ENCODE data around the gene NEURL2.
A peak's percentile ranks its signal among the peaks of the same experiment; 100 is the strongest.

Gene NEURL2

GRCh38 chr20:45918182-45918737 lies 27.3 kb upstream of the NEURL2 start:
- no peaks in the 10 kb centered on the region for H3K36me3 ChIP-seq (ENCODE audit: control insufficient read depth, insufficient read depth, low read length)
- no peaks in the 10 kb centered on the region for H3K4me1 ChIP-seq (ENCODE audit: control insufficient read depth, insufficient read depth, low read length)
- no peaks in the 10 kb centered on the region for H3K27me3 ChIP-seq (ENCODE audit: control insufficient read depth, insufficient read depth, low read length)
- H3K9me3 ChIP-seq (ENCODE audit: control insufficient read depth, insufficient read depth, low read length), result no peaks in the 10 kb centered on the region
- no peak overlapping the region for H3K4me3 ChIP-seq (ENCODE audit: low read depth, low read length)
- H3K9ac ChIP-seq (ENCODE audit: low read depth, low read length), result no peak overlapping the region
- no peak overlapping the region for H3K27ac ChIP-seq (ENCODE audit: low read depth, low read length)

GRCh38 chr20:45917790-45918141 lies 26.8 kb upstream of the NEURL2 start:
- Histone ChIP-seq H3K4me3 (ENCODE audit: low read depth, low read length) (no peak overlapping the region), H3K27me3 (ENCODE audit: control insufficient read depth, insufficient read depth, low read length) (no peaks in the 10 kb centered on the region), H3K36me3 (ENCODE audit: control insufficient read depth, insufficient read depth, low read length) (no peaks in the 10 kb centered on the region), H3K9ac (ENCODE audit: low read depth, low read length) (no peak overlapping the region), H3K27ac (ENCODE audit: low read depth, low read length) (no peak overlapping the region), H3K4me1 (ENCODE audit: control insufficient read depth, insufficient read depth, low read length) (no peaks in the 10 kb centered on the region), H3K9me3 (ENCODE audit: control insufficient read depth, insufficient read depth, low read length) (no peaks in the 10 kb centered on the region)

GRCh38 chr20:45913116-45913515 lies 22.1 kb upstream of the NEURL2 start:
- Histone ChIP-seq H3K9ac (ENCODE audit: low read depth, low read length) (no peak overlapping the region), H3K4me1 (ENCODE audit: control insufficient read depth, insufficient read depth, low read length) (peaks cover 4% of the 10 kb centered on the region; the same call in 1 of the 2 replicates), H3K27ac (ENCODE audit: low read depth, low read length) (no peak overlapping the region), H3K4me3 (ENCODE audit: low read depth, low read length) (no peak overlapping the region), H3K36me3 (ENCODE audit: control insufficient read depth, insufficient read depth, low read length) (peaks cover 18% of the 10 kb centered on the region), H3K27me3 (ENCODE audit: control insufficient read depth, insufficient read depth, low read length) (no peaks in the 10 kb centered on the region), H3K9me3 (ENCODE audit: control insufficient read depth, insufficient read depth, low read length) (no peaks in the 10 kb centered on the region)

GRCh38 chr20:45912344-45912682 lies 21.3 kb upstream of the NEURL2 start:
- peak overlapping the region; percentile 83 for H3K4me3 ChIP-seq (ENCODE audit: low read depth, low read length)
- H3K4me1 ChIP-seq (ENCODE audit: control insufficient read depth, insufficient read depth, low read length), result peaks cover 4% of the 10 kb centered on the region; the same call in 1 of the 2 replicates
- H3K9ac ChIP-seq (ENCODE audit: low read depth, low read length), result no peak overlapping the region
- no peaks in the 10 kb centered on the region for H3K9me3 ChIP-seq (ENCODE audit: control insufficient read depth, insufficient read depth, low read length)
- H3K27ac ChIP-seq (ENCODE audit: low read depth, low read length), result no peak overlapping the region
- H3K36me3 ChIP-seq (ENCODE audit: control insufficient read depth, insufficient read depth, low read length), result peaks cover 26% of the 10 kb centered on the region
- no peaks in the 10 kb centered on the region for H3K27me3 ChIP-seq (ENCODE audit: control insufficient read depth, insufficient read depth, low read length)

GRCh38 chr20:45911486-45912343 lies 20.7 kb upstream of the NEURL2 start, which contains the start of gene PLTP:
Gene PLTP (minus strand): TSS chr20:45912155. CDS start chr20:45911452, 703 bp downstream.
- Histone ChIP-seq H3K9me3 (ENCODE audit: control insufficient read depth, insufficient read depth, low read length) (no peaks in the 10 kb centered on the region), H3K36me3 (ENCODE audit: control insufficient read depth, insufficient read depth, low read length) (peaks cover 30% of the 10 kb centered on the region), H3K4me3 (ENCODE audit: low read depth, low read length) (peak within 1 kb of the TSS; percentile 83), H3K27me3 (ENCODE audit: control insufficient read depth, insufficient read depth, low read length) (no peaks in the 10 kb centered on the region), H3K9ac (ENCODE audit: low read depth, low read length) (peak within 1 kb of the TSS; percentile 53; the same call in 1 of the 2 replicates), H3K27ac (ENCODE audit: low read depth, low read length) (peak within 1 kb of the TSS; percentile 89), H3K4me1 (ENCODE audit: control insufficient read depth, insufficient read depth, low read length) (peaks cover 4% of the 10 kb centered on the region; the same call in 1 of the 2 replicates)

- Histone ChIP-seq H3K9me3 (ENCODE audit: control insufficient read depth, insufficient read depth, low read length) (no peaks in the 10 kb centered on the region), H3K4me1 (ENCODE audit: control insufficient read depth, insufficient read depth, low read length) (peaks cover 4% of the 10 kb centered on the region; the same call in 1 of the 2 replicates), H3K4me3 (ENCODE audit: low read depth, low read length) (peak overlapping the region; percentile 83), H3K9ac (ENCODE audit: low read depth, low read length) (peak overlapping the region; percentile 53; the same call in 1 of the 2 replicates), H3K27me3 (ENCODE audit: control insufficient read depth, insufficient read depth, low read length) (no peaks in the 10 kb centered on the region), H3K36me3 (ENCODE audit: control insufficient read depth, insufficient read depth, low read length) (peaks cover 37% of the 10 kb centered on the region), H3K27ac (ENCODE audit: low read depth, low read length) (peak overlapping the region; percentile 89)
Observed at GRCh38 chr20:45910670-45911485, 19.9 kb upstream of the NEURL2 start.

GRCh38 chr20:45909817-45910669 lies 19.0 kb upstream of the NEURL2 start:
- 0 out of 2 replicates have a peak overlapping the region, but pooled peaks have one; percentile 8 for H3K4me3 ChIP-seq (ENCODE audit: low read depth, low read length)
- H3K4me1 ChIP-seq (ENCODE audit: control insufficient read depth, insufficient read depth, low read length), result peaks cover 4% of the 10 kb centered on the region; the same call in 1 of the 2 replicates
- H3K9me3 ChIP-seq (ENCODE audit: control insufficient read depth, insufficient read depth, low read length), result no peaks in the 10 kb centered on the region
- no peaks in the 10 kb centered on the region for H3K27me3 ChIP-seq (ENCODE audit: control insufficient read depth, insufficient read depth, low read length)
- peaks cover 45% of the 10 kb centered on the region for H3K36me3 ChIP-seq (ENCODE audit: control insufficient read depth, insufficient read depth, low read length)
- no peak overlapping the region for H3K9ac ChIP-seq (ENCODE audit: low read depth, low read length)
- H3K27ac ChIP-seq (ENCODE audit: low read depth, low read length), result no peak overlapping the region

GRCh38 chr20:45909336-45909808 lies 18.4 kb upstream of the NEURL2 start:
- Histone ChIP-seq H3K4me3 (ENCODE audit: low read depth, low read length) (no peak overlapping the region), H3K4me1 (ENCODE audit: control insufficient read depth, insufficient read depth, low read length) (peaks cover 4% of the 10 kb centered on the region; the same call in 1 of the 2 replicates), H3K36me3 (ENCODE audit: control insufficient read depth, insufficient read depth, low read length) (peaks cover 52% of the 10 kb centered on the region), H3K27ac (ENCODE audit: low read depth, low read length) (no peak overlapping the region), H3K27me3 (ENCODE audit: control insufficient read depth, insufficient read depth, low read length) (no peaks in the 10 kb centered on the region), H3K9ac (ENCODE audit: low read depth, low read length) (no peak overlapping the region), H3K9me3 (ENCODE audit: control insufficient read depth, insufficient read depth, low read length) (no peaks in the 10 kb centered on the region)

- Histone ChIP-seq H3K27me3 (ENCODE audit: control insufficient read depth, insufficient read depth, low read length) (no peaks in the 10 kb centered on the region), H3K9ac (ENCODE audit: low read depth, low read length) (no peak overlapping the region), H3K4me3 (ENCODE audit: low read depth, low read length) (no peak overlapping the region), H3K4me1 (ENCODE audit: control insufficient read depth, insufficient read depth, low read length) (peaks cover 4% of the 10 kb centered on the region; the same call in 1 of the 2 replicates), H3K27ac (ENCODE audit: low read depth, low read length) (no peak overlapping the region), H3K36me3 (ENCODE audit: control insufficient read depth, insufficient read depth, low read length) (peaks cover 64% of the 10 kb centered on the region), H3K9me3 (ENCODE audit: control insufficient read depth, insufficient read depth, low read length) (no peaks in the 10 kb centered on the region)
Observed at GRCh38 chr20:45908084-45908483, 17.1 kb upstream of the NEURL2 start.

Data from HUES48 (cell line).